Activated CD8-positive, alpha-beta memory T cell treated with anti-CD3 and anti-CD28 coated beads, Interleukin-2, amount 10 ng/mL, durations not matched to agents 7 days and 5 days (primary cell): ENCODE data around the gene PLCXD3. TPM values are rescaled to one million over a fixed set of nuclear protein-coding genes. Genes with fewer than 3 reads are reported as not detected.

ENCODE experiments used
- ATAC-seq: fragments of 150-1000 bp; cut with Tn5 transposase; one replicate; pipeline ENCODE4 v1.10.0; 2021; ENCODE audit warnings: moderate library complexity
- CTCF ChIA-PET: fragments of 350-600 bp; sonication (Branson Sonifier 250); formaldehyde crosslinking; loops from one replicate; lab custom pipeline; 2021; ENCODE audit warnings: antibody characterized with exemption; lab: Charles Lee
- DNase-seq: peaks from one replicate; pipeline ENCODE4 v3.0.0-alpha.2; 2020
- H3K27ac Mint-ChIP-seq: one replicate; pipeline ENCODE4 v1.8.0; 2021; ENCODE audit warnings: mild to moderate bottlenecking, mixed read lengths
- H3K27me3 Mint-ChIP-seq: one replicate; pipeline ENCODE4 v1.8.0; 2021; ENCODE audit warnings: mixed read lengths
- H3K36me3 Mint-ChIP-seq: one replicate; pipeline ENCODE4 v1.8.0; 2021; ENCODE audit warnings: mild to moderate bottlenecking, mixed read lengths
- H3K4me1 Mint-ChIP-seq: one replicate; pipeline ENCODE4 v1.8.0; 2021; ENCODE audit warnings: mixed read lengths
- H3K4me3 Mint-ChIP-seq: one replicate; pipeline ENCODE4 v1.8.0; 2021; ENCODE audit warnings: mild to moderate bottlenecking, moderate library complexity, mixed read lengths
- H3K9me3 Mint-ChIP-seq: one replicate; pipeline ENCODE4 v1.8.0; 2022; ENCODE audit warnings: low read depth, mixed read lengths
- total RNA-seq, 2 experiments: library from RNA; stranded (reverse); gene quantifications; one replicate each; pipeline ENCODE4 v1.2.3, GENCODE V29; 2021

PLCXD3 gene, protein sequence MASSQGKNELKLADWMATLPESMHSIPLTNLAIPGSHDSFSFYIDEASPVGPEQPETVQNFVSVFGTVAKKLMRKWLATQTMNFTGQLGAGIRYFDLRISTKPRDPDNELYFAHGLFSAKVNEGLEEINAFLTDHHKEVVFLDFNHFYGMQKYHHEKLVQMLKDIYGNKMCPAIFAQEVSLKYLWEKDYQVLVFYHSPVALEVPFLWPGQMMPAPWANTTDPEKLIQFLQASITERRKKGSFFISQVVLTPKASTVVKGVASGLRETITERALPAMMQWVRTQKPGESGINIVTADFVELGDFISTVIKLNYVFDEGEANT
- not detected for total RNA-seq

DNA sequence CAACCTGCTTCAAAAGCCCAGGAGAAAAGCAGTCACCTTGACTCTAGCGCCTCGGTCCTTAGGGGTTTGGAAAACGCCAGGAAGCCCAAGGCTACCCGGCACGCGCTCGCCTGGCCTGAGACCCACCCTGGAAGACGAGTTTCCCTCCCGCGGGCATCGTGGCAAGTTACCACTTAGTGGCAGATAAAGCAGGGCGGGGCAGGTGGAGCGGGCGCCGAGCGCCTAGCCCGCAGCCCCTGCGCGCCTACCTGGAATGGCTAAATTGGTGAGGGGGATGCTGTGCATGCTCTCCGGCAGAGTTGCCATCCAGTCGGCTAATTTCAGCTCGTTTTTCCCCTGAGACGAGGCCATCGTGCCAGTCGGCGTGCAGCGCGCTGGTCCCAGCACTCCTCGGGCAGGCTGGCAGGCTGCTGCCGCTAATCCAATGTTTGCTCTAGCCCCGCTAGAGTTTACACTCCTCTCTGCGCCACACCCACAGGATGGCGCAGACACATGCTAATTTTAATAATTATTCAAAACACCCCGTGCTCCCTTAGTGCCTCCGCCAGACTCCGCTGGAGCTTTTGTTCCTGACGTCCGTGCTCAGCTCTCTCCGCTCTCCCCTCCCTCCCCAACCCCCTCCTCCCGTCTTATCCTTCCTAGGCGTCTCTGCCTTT lies at the start of gene PLCXD3:
TSS of gene PLCXD3 (minus strand) at position 426 of the 656 bp plus-strand sequence. CDS start at position 351, 75 bp downstream.
- no peak within 1 kb of the TSS for H3K27ac Mint-ChIP-seq
- no peak within 1 kb of the TSS for H3K4me3 Mint-ChIP-seq
- H3K36me3 Mint-ChIP-seq, result no peaks in the 10 kb centered on the region
- CTCF ChIA-PET, result no interaction called here
- DNase-seq (no peak), ATAC-seq (no peak)
- H3K4me1 Mint-ChIP-seq, result no peaks in the 10 kb centered on the region
- H3K27me3 Mint-ChIP-seq, result peaks cover 35% of the 10 kb centered on the region
- no peaks in the 10 kb centered on the region for H3K9me3 Mint-ChIP-seq

DNA sequence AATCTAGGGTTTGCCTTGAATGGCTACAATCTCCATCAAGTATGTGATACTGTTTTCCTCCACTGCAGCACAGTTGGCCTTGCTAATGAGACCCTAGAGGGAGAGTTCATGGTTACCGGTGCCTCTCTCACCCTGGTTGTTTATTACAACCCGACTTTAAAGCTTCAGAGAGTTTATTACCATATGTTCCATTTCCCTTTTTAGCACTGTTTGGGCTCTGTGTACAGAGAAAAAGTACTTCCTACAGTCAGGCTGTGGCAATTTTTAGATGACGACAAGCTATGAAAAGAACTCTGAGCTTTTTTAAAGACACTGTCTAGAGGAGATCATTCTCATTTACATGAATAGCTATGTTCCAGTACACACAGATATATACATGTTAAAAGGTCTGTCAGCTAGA lies 48.8 kb upstream of the PLCXD3 start:
- DNase-seq (no peak), ATAC-seq (no peak)
- H3K4me3 Mint-ChIP-seq, result no peak overlapping the region
- no peaks in the 10 kb centered on the region for H3K4me1 Mint-ChIP-seq
- no peaks in the 10 kb centered on the region for H3K36me3 Mint-ChIP-seq
- H3K27ac Mint-ChIP-seq, result no peak overlapping the region
- no peaks in the 10 kb centered on the region for H3K9me3 Mint-ChIP-seq
- CTCF ChIA-PET, result no interaction called here
- H3K27me3 Mint-ChIP-seq, result no peaks in the 10 kb centered on the region

DNA sequence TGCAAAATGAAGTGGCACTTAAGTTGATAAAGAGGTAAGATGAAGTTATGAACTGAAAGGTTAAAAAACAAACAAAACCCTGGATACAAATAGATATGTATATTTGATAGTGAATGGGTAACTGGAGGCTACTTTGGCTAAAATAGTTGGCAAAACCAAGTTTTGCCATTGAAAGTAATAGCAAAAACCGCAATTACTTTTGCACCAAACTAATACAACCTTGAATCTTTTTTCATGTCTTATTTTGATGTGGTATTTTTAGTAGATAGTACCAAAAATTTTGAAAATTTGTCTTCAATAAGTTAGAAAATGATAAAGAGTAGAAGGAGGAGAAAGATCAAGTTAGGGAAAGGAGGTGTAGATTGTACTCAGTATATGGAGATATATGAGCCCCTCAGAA lies 47.9 kb upstream of the PLCXD3 start:
- H3K27me3 Mint-ChIP-seq, result no peaks in the 10 kb centered on the region
- no peak overlapping the region for H3K4me3 Mint-ChIP-seq
- ATAC-seq, result no peak
- H3K36me3 Mint-ChIP-seq, result no peaks in the 10 kb centered on the region
- no peaks in the 10 kb centered on the region for H3K9me3 Mint-ChIP-seq
- CTCF ChIA-PET, result no interaction called here
- no peak for DNase-seq
- no peak overlapping the region for H3K27ac Mint-ChIP-seq
- H3K4me1 Mint-ChIP-seq, result no peaks in the 10 kb centered on the region

DNA sequence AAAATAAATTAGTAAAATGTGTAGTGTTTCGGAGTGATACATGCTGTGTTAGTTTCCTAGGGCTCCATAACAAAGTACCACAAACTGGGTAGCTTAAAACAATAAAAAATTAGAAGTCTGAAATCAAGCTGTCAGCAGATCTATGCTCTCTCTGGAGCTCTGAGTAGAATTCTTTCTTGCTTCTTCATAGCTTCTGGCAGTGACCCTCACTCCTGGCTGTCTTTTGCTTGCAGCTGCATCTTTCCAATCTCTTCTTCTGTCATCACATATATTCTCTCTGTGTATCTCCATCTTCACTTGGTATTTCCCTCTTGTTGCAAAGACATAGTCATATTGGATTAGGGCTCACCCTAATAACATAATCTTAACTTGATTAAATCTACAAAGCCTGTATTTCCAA lies 37.6 kb upstream of the PLCXD3 start:
- ATAC-seq (no peak), DNase-seq (no peak)
- H3K4me3 Mint-ChIP-seq, result no peak overlapping the region
- no peaks in the 10 kb centered on the region for H3K27me3 Mint-ChIP-seq
- H3K36me3 Mint-ChIP-seq, result no peaks in the 10 kb centered on the region
- CTCF ChIA-PET, result no interaction called here
- H3K4me1 Mint-ChIP-seq, result no peaks in the 10 kb centered on the region
- H3K9me3 Mint-ChIP-seq, result peaks cover 2% of the 10 kb centered on the region
- no peak overlapping the region for H3K27ac Mint-ChIP-seq

DNA sequence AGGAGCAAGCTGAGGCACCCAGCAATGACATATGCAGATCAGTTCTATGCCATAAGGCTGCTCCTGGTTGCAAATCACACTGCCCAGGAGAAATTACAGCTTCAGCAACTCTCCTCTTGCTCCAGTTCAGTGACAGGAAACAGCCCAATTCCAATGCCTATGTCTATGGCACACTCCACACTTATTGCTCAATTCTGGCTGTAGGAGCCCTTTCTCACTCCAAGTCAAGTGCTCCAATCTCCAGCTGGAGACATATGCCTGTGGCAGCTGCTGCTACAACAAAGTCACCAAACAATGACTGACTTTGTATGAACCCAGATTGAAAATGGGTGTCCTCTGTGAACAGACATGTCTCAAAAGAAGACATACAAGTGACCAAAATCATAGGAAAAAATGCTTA lies 31.8 kb upstream of the PLCXD3 start:
- DNase-seq, result no peak
- CTCF ChIA-PET, result no interaction called here
- H3K9me3 Mint-ChIP-seq, result no peaks in the 10 kb centered on the region
- no peaks in the 10 kb centered on the region for H3K27me3 Mint-ChIP-seq
- no peak overlapping the region for H3K4me3 Mint-ChIP-seq
- no peak overlapping the region for H3K27ac Mint-ChIP-seq
- H3K36me3 Mint-ChIP-seq, result no peaks in the 10 kb centered on the region
- H3K4me1 Mint-ChIP-seq, result no peaks in the 10 kb centered on the region
- no peak for ATAC-seq

DNA sequence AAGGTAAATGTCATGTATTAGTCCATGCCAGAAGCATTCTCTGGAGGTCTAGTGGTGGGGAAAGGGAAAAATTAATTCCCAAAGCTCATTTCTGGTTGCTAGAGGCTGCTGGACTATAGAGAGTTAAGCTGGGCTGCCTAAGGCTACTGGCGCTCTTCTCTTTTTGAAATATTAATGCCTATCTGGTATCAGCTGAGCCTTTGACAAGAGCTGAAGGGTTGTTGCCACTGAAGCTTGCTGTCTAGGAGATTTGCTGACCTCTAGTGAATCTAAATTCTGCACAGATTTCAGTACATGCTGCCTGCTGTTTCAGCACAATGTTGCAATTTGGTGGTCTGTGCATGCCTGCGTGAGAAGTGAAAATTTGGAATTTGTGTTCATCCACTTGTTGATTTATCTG lies 29.1 kb upstream of the PLCXD3 start:
- ATAC-seq, result no peak
- no peaks in the 10 kb centered on the region for H3K9me3 Mint-ChIP-seq
- no peaks in the 10 kb centered on the region for H3K4me1 Mint-ChIP-seq
- H3K27ac Mint-ChIP-seq, result no peak overlapping the region
- no peak overlapping the region for H3K4me3 Mint-ChIP-seq
- DNase-seq, result no peak
- H3K27me3 Mint-ChIP-seq, result no peaks in the 10 kb centered on the region
- H3K36me3 Mint-ChIP-seq, result no peaks in the 10 kb centered on the region
- CTCF ChIA-PET, result no interaction called here

DNA sequence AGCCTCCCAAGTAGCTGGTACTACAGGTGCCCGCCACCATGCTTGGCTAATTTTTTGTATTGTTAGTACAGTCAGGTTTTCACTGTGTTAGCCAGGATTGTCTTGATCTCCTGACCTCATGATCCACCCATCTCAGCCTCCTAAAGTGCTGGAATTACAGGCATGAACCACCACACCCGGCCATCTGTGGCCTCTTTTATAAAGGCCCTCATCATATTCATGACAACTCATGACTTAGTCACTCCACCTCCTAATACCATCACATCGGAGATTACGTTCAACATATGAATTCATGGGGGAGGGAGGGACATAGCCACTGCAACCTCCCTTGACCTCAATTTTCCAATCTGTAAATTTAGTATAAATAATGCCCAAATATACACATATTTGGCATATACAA lies 27.2 kb upstream of the PLCXD3 start:
- no peaks in the 10 kb centered on the region for H3K9me3 Mint-ChIP-seq
- no peak for DNase-seq
- no peaks in the 10 kb centered on the region for H3K4me1 Mint-ChIP-seq
- no peaks in the 10 kb centered on the region for H3K27me3 Mint-ChIP-seq
- no peak for ATAC-seq
- no peaks in the 10 kb centered on the region for H3K36me3 Mint-ChIP-seq
- no peak overlapping the region for H3K4me3 Mint-ChIP-seq
- CTCF ChIA-PET, result no interaction called here
- H3K27ac Mint-ChIP-seq, result no peak overlapping the region

DNA sequence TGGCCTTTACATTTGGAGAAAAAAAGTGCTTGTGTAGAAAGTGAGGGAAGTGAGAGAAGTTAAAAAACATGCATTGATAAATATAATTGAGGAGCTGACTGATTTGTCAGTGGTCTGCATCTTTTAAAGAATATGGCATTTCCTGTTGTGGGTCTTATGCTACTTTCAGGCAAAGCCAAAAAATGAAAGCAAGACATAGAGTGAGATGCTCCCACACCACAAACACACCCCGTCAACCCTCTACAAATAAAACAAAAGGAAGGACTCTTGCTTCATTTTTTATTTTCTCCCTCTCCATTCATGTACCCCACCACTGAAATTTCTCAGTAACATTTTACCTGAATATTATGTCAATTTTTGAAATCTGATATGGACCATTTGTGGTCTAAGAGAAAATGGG lies 22.1 kb upstream of the PLCXD3 start:
- H3K27ac Mint-ChIP-seq, result no peak overlapping the region
- H3K4me3 Mint-ChIP-seq, result no peak overlapping the region
- H3K27me3 Mint-ChIP-seq, result no peaks in the 10 kb centered on the region
- CTCF ChIA-PET, result no interaction called here
- no peak for ATAC-seq
- no peaks in the 10 kb centered on the region for H3K9me3 Mint-ChIP-seq
- no peaks in the 10 kb centered on the region for H3K36me3 Mint-ChIP-seq
- no peak for DNase-seq
- H3K4me1 Mint-ChIP-seq, result no peaks in the 10 kb centered on the region

DNA sequence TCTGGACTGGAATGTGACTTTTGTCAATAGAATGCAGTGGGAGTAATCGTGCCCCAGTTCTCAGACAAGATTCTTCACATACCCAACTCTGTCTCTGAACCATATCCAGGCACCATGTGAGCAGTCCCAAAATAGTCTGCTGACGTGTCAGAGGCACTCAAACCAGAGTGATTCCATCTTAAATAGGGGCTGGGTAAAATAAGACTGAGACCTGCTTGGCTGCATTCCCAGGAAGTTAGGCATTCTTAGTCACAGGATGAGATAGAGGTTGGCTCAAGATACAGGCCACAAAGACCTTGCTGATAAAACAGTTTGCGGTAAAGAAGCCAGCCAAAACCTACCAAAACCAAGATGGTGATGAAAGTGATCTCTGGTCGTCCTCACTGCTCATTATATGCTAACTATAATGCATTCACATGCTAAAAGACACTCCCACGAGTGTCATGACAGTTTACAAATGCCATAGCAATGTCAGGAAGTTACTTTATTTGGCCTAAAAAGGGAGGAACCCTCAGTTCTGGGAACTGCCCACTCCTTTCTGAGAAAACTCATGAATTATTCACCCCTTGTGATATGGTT lies 16.9 kb upstream of the PLCXD3 start:
- H3K4me3 Mint-ChIP-seq, result no peak overlapping the region
- CTCF ChIA-PET, result no interaction called here
- H3K27me3 Mint-ChIP-seq, result peaks cover under 1% of the 10 kb centered on the region
- no peaks in the 10 kb centered on the region for H3K9me3 Mint-ChIP-seq
- no peak for ATAC-seq
- DNase-seq, result no peak
- no peaks in the 10 kb centered on the region for H3K4me1 Mint-ChIP-seq
- H3K36me3 Mint-ChIP-seq, result no peaks in the 10 kb centered on the region
- no peak overlapping the region for H3K27ac Mint-ChIP-seq

DNA sequence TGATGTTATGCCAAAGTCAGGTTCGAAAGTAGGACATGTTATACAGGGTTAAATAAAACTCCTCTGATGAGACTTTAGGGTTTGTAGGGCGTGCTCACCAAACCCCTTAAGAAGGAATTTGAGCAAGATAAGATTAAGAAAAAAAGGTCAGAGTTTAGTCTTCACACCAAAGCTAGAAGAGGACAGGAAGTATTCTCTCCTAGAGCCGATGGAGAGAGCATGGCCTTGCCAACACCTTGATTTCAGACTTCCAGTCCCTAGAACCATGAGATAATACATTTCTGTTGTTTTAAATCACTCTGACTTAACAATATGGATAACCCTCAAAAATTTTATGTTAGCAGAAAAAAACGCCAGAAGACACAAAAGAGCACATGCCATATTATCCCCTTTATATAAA lies 16.3 kb upstream of the PLCXD3 start:
- no peak for ATAC-seq
- no peak overlapping the region for H3K27ac Mint-ChIP-seq
- no peak for DNase-seq
- H3K27me3 Mint-ChIP-seq, result peaks cover 2% of the 10 kb centered on the region
- CTCF ChIA-PET, result no interaction called here
- no peaks in the 10 kb centered on the region for H3K36me3 Mint-ChIP-seq
- H3K4me1 Mint-ChIP-seq, result no peaks in the 10 kb centered on the region
- no peak overlapping the region for H3K4me3 Mint-ChIP-seq
- no peaks in the 10 kb centered on the region for H3K9me3 Mint-ChIP-seq

DNA sequence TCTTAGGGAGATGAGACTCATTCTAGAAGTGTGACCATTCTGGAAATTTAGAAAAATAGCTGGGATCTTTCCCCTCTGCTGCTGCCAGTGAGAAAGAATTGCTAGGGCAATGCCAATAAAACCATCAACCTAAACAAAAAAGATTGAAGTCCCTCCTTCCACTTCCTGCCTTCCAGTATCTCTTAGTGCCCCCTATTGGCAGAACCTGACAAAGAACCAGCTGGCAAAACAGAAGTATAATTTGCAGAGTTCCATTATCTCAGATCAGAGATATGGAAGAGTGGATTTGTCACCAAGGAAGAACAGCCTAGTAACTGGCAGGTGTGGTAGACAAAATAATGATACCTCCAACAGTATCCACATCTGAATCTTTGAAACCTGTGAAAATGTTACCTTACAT lies 13.8 kb upstream of the PLCXD3 start:
- DNase-seq, result no peak
- no peak for ATAC-seq
- Mint-ChIP-seq H3K4me1 (no peaks in the 10 kb centered on the region), H3K9me3 (no peaks in the 10 kb centered on the region), H3K36me3 (no peaks in the 10 kb centered on the region), H3K4me3 (no peak overlapping the region), H3K27me3 (peaks cover 2% of the 10 kb centered on the region), H3K27ac (no peak overlapping the region)
- CTCF ChIA-PET, result no interaction called here

DNA sequence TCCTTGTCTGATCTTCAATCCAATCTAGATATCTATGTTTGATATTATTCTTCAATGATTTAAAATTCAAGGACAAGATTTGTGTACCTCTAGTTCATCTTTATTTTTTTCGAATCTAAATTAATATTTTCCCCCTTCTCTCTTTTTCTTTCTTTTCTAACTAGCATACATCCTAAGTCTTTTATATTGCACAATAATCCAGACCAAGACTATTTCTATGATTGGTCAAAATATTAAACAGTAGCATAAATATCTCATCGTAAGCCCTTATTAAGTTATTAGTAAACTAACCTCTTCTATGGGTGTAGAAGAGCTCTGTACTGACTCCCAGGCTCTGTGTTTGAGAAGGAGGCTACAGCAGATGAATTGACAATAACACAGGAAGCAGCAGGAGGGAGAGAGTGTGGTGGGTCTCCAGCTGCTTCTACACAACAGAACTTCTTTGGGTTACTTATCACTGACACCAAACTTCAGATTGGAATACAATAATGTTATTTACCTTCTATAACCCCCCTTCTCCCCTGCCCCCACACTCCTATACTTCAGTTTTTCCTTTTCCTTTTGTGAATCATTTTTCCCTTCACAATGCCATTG lies 11.9 kb upstream of the PLCXD3 start:
- Mint-ChIP-seq H3K9me3 (no peaks in the 10 kb centered on the region), H3K36me3 (no peaks in the 10 kb centered on the region), H3K27ac (no peak overlapping the region), H3K4me3 (no peak overlapping the region), H3K27me3 (peaks cover 2% of the 10 kb centered on the region), H3K4me1 (no peaks in the 10 kb centered on the region)
- DNase-seq, result no peak
- CTCF ChIA-PET, result no interaction called here
- ATAC-seq, result no peak

DNA sequence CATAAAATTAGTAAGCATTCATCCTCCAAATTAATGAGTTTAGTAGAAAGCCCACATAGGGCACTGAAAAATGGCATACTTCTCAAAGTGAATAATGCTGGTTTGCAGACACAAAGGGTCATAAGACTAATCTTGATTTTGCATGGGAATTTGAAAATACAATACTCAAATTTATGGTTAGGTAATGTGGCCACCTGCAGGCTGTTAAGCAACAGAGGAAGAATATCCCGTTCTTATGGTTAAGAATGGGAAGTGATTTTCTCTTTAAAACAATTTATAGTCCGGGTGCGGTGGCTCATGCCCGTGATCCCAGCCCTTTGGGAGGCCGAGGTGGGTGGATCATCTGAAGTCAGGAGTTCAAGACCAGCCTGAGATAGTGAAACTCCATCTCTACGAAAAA lies 9.4 kb upstream of the PLCXD3 start:
- DNase-seq, result no peak
- CTCF ChIA-PET, result no interaction called here
- no peaks in the 10 kb centered on the region for H3K4me1 Mint-ChIP-seq
- no peak overlapping the region for H3K27ac Mint-ChIP-seq
- ATAC-seq, result no peak
- H3K9me3 Mint-ChIP-seq, result no peaks in the 10 kb centered on the region
- H3K36me3 Mint-ChIP-seq, result no peaks in the 10 kb centered on the region
- H3K4me3 Mint-ChIP-seq, result no peak overlapping the region
- peaks cover 2% of the 10 kb centered on the region for H3K27me3 Mint-ChIP-seq

DNA sequence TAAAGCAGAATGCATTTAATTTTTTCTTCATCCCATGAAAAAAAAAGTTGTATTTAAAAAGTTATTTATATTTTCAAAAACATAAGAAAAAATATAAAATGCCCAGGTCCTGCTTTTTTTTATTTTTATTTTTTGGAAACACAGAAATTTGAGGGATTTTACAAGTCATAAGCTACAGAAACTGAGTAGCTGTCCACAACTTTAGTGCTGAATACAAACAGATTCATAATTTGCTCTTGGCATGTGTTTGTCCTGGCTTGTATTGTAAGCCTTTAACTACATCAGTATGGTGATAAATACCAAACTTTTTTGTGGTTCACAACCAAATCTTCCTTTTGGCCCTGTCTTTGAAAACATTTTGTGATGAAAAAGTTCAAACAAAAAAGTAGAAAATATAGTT lies 7.5 kb upstream of the PLCXD3 start:
- no peak for ATAC-seq
- Mint-ChIP-seq H3K27ac (no peak overlapping the region), H3K9me3 (no peaks in the 10 kb centered on the region), H3K4me1 (no peaks in the 10 kb centered on the region), H3K27me3 (peaks cover 2% of the 10 kb centered on the region), H3K36me3 (no peaks in the 10 kb centered on the region), H3K4me3 (no peak overlapping the region)
- CTCF ChIA-PET, result no interaction called here
- DNase-seq, result no peak
